Suppressor macrophage treated with lipopolysaccharide for 4 hours (primary cell): ENCODE results near the gene HDAC9.

Source experiments
- DNase-seq: peaks from one replicate; pipeline ENCODE4 v3.0.0-alpha.2; 2020

The HDAC9 gene

GRCh38 chr7:18858232-18858631 lies 362.7 kb downstream of the HDAC9 start:
- no peak for DNase-seq

GRCh38 chr7:18859318-18859717 lies 363.8 kb downstream of the HDAC9 start:
- no peak for DNase-seq

- DNase-seq = no peak
Measured at GRCh38 chr7:18860221-18860620, 364.7 kb downstream of the HDAC9 start.

GRCh38 chr7:18861514-18862118 lies 366.1 kb downstream of the HDAC9 start:
- peak; percentile 72 for DNase-seq

GRCh38 chr7:18864967-18865366 lies 369.4 kb downstream of the HDAC9 start:
- DNase-seq = no peak

GRCh38 chr7:18866359-18867036 lies 370.9 kb downstream of the HDAC9 start:
- peak; percentile 92 for DNase-seq

- no peak for DNase-seq
Measured at GRCh38 chr7:18872344-18872743, 376.8 kb downstream of the HDAC9 start.

GRCh38 chr7:18873734-18874336 lies 378.3 kb downstream of the HDAC9 start:
- DNase-seq = no peak

GRCh38 chr7:18874880-18875279 lies 379.3 kb downstream of the HDAC9 start:
- DNase-seq = peak; percentile 35

GRCh38 chr7:18877874-18878273 lies 382.3 kb downstream of the HDAC9 start:
- DNase-seq = no peak

- no peak for DNase-seq
Measured at GRCh38 chr7:18886832-18887231, 391.3 kb downstream of the HDAC9 start.

GRCh38 chr7:18889436-18889835 lies 393.9 kb downstream of the HDAC9 start:
- no peak for DNase-seq

GRCh38 chr7:18890134-18890533 lies 394.6 kb downstream of the HDAC9 start:
- DNase-seq = no peak

- no peak for DNase-seq
Measured at GRCh38 chr7:18890885-18891621, 395.5 kb downstream of the HDAC9 start.

GRCh38 chr7:18893156-18893555 lies 397.6 kb downstream of the HDAC9 start:
- no peak for DNase-seq

- DNase-seq = no peak
Measured at GRCh38 chr7:18894155-18894554, 398.6 kb downstream of the HDAC9 start.

- no peak for DNase-seq
Measured at GRCh38 chr7:18895456-18895855, 399.9 kb downstream of the HDAC9 start.

- DNase-seq = no peak
Measured at GRCh38 chr7:18896343-18896975, 400.9 kb downstream of the HDAC9 start.

- no peak for DNase-seq
Measured at GRCh38 chr7:18900236-18900635, 404.7 kb downstream of the HDAC9 start.

GRCh38 chr7:18900803-18901202 lies 405.3 kb downstream of the HDAC9 start:
- DNase-seq = no peak

GRCh38 chr7:18901351-18901750 lies 405.8 kb downstream of the HDAC9 start:
- DNase-seq = no peak

- DNase-seq = no peak
Measured at GRCh38 chr7:18901982-18902421, 406.5 kb downstream of the HDAC9 start.

GRCh38 chr7:18902892-18903291 lies 407.3 kb downstream of the HDAC9 start:
- DNase-seq = no peak
